ENCODE measurements around the gene KMT2B.
"Not testable (repeated sequence)": the region's sequence is repeated elsewhere in the genome, so short reads cannot be mapped to it uniquely, and the experiment has no call there.

The KMT2B gene

GRCh38 chr19:35717665-35718344 is at the start of gene KMT2B:
Gene KMT2B (plus strand): TSS chr19:35718003. CDS start chr19:35718019, 16 bp downstream.
- no peak for DNase-seq (ENCODE audit: low read depth)

- DNase-seq (ENCODE audit: low read depth), result no peak
Measured at GRCh38 chr19:35669566-35669965, 48.2 kb upstream of the KMT2B start.

- no peak for DNase-seq (ENCODE audit: low read depth)
Measured at GRCh38 chr19:35669974-35670373, 47.8 kb upstream of the KMT2B start.

GRCh38 chr19:35670686-35671085 is 47.1 kb upstream of the KMT2B start:
- DNase-seq (ENCODE audit: low read depth), result no peak

GRCh38 chr19:35671818-35672217 is 46.0 kb upstream of the KMT2B start:
- DNase-seq (ENCODE audit: low read depth), result no peak

GRCh38 chr19:35673121-35673804 is 44.5 kb upstream of the KMT2B start:
- peak; percentile 42 for DNase-seq (ENCODE audit: low read depth)

GRCh38 chr19:35675589-35676140 is 42.1 kb upstream of the KMT2B start:
- no peak for DNase-seq (ENCODE audit: low read depth)

GRCh38 chr19:35689836-35690235 is 28.0 kb upstream of the KMT2B start:
- DNase-seq (ENCODE audit: low read depth), result no peak

GRCh38 chr19:35691106-35691505 is 26.7 kb upstream of the KMT2B start:
- DNase-seq (ENCODE audit: low read depth), result not testable (repeated sequence)

- DNase-seq (ENCODE audit: low read depth), result no peak
Measured at GRCh38 chr19:35692010-35692409, 25.8 kb upstream of the KMT2B start.

GRCh38 chr19:35693422-35693821 is 24.4 kb upstream of the KMT2B start:
- DNase-seq (ENCODE audit: low read depth), result no peak

- peak; percentile 54 for DNase-seq (ENCODE audit: low read depth)
Measured at GRCh38 chr19:35693835-35694599, 23.8 kb upstream of the KMT2B start.

GRCh38 chr19:35695895-35696422 is 21.8 kb upstream of the KMT2B start:
- no peak for DNase-seq (ENCODE audit: low read depth)

- DNase-seq (ENCODE audit: low read depth), result no peak
Measured at GRCh38 chr19:35696835-35697234, 21.0 kb upstream of the KMT2B start.

- peak; percentile 92 for DNase-seq (ENCODE audit: low read depth)
Measured at GRCh38 chr19:35702223-35703012, 15.4 kb upstream of the KMT2B start.

- DNase-seq (ENCODE audit: low read depth), result no peak
Measured at GRCh38 chr19:35703343-35703742, 14.5 kb upstream of the KMT2B start.

GRCh38 chr19:35704218-35704617 is 13.6 kb upstream of the KMT2B start, which contains the start of gene ZBTB32:
Gene ZBTB32 (plus strand): TSS chr19:35704558. CDS start chr19:35714627, 10,069 bp downstream.
- DNase-seq (ENCODE audit: low read depth), result no peak

- DNase-seq (ENCODE audit: low read depth), result no peak
Measured at GRCh38 chr19:35708391-35708790, 9.4 kb upstream of the KMT2B start.

GRCh38 chr19:35710784-35711723 is 6.7 kb upstream of the KMT2B start:
- DNase-seq (ENCODE audit: low read depth), result no peak
